ENCODE measurements around the gene CTRB2. TPM values are rescaled to one million over a fixed set of nuclear protein-coding genes. Genes with fewer than 3 reads are reported as not detected.

CTRB2 gene
- total and polyA plus RNA-seq, 4 donors = 0.09 to 0.33 TPM; not detected in 2

DNA sequence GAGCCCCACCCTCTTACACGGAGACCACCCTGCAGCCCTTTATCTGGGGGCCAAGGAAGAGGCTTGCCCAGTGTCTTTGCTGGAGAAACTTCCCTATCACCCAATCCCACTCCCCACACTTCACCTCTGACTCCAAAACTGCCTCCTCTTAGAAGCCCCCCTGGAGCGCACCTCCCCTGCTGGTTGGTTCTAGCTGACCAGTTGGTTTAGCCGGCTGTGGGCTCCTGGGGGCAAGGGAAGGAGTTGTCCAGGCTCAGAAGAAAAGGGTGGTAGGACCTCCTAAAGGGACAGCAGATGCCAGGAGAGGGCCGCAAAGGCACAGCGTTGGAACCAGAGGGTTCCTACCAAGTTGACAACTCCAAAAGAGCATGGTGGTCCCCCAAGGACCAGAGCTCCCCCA is 42.5 kb upstream of the CTRB2 start:
- Histone ChIP-seq H3K4me1 (ENCODE audit: control insufficient read depth in 4 of 4, insufficient read depth in 4 of 4, low read length in 3 of 4) (peaks cover 28 to 79% (median 48%) of the 10 kb centered on the region in 4 donors), H3K9me3 (ENCODE audit: control insufficient read depth in 4 of 4, low read length in 3 of 4) (no peaks in the 10 kb centered on the region), H3K9ac (ENCODE audit: low read depth in 1 of 2, low read length in 2 of 2) (peak overlapping the region in 1 of 2 donors; percentile 66), H3K4me3 (ENCODE audit: low read depth in 1 of 3, low read length in 3 of 3) (peak overlapping the region in 1 of 3 donors; percentile 88), H3K27ac (ENCODE audit: low read depth in 1 of 2, low read length in 2 of 2) (peak overlapping the region; percentile 51 to 97), H3K36me3 (ENCODE audit: control insufficient read depth in 4 of 4, insufficient read depth in 3 of 4, low read depth in 1 of 4, low read length in 3 of 4) (no peaks in the 10 kb centered on the region), H3K27me3 (ENCODE audit: control insufficient read depth in 4 of 4, insufficient read depth in 4 of 4, low read length in 3 of 4) (no peaks in the 10 kb centered on the region)
- no peak for DNase-seq (ENCODE audit: low spot score)
- no peak for TF ChIP-seq RAD21 (IDR thresholded peaks at IDR 0.05)
- TF ChIP-seq HNF4A (conservative IDR thresholded peaks at IDR 0.05) = no peak
- TF ChIP-seq CTCF (IDR thresholded peaks at IDR 0.05; ENCODE audit: low read depth, low read length, missing input control) = no peak
- TF ChIP-seq SP1 (IDR thresholded peaks at IDR 0.05) = no peak
- no peak for TF ChIP-seq FOXA1 (IDR thresholded peaks at IDR 0.05)
- no peak for TF ChIP-seq JUND (IDR thresholded peaks at IDR 0.05)
- no peak for TF ChIP-seq ZBTB33 (IDR thresholded peaks at IDR 0.05)
- TF ChIP-seq, protein P1, sequence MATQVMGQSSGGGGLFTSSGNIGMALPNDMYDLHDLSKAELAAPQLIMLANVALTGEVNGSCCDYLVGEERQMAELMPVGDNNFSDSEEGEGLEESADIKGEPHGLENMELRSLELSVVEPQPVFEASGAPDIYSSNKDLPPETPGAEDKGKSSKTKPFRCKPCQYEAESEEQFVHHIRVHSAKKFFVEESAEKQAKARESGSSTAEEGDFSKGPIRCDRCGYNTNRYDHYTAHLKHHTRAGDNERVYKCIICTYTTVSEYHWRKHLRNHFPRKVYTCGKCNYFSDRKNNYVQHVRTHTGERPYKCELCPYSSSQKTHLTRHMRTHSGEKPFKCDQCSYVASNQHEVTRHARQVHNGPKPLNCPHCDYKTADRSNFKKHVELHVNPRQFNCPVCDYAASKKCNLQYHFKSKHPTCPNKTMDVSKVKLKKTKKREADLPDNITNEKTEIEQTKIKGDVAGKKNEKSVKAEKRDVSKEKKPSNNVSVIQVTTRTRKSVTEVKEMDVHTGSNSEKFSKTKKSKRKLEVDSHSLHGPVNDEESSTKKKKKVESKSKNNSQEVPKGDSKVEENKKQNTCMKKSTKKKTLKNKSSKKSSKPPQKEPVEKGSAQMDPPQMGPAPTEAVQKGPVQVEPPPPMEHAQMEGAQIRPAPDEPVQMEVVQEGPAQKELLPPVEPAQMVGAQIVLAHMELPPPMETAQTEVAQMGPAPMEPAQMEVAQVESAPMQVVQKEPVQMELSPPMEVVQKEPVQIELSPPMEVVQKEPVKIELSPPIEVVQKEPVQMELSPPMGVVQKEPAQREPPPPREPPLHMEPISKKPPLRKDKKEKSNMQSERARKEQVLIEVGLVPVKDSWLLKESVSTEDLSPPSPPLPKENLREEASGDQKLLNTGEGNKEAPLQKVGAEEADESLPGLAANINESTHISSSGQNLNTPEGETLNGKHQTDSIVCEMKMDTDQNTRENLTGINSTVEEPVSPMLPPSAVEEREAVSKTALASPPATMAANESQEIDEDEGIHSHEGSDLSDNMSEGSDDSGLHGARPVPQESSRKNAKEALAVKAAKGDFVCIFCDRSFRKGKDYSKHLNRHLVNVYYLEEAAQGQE (IDR thresholded peaks at IDR 0.05) = no peak
- TF ChIP-seq EGR1 (IDR thresholded peaks at IDR 0.05; ENCODE audit: low read depth in 2 of 2) = no peak
- TF ChIP-seq, protein P2, sequence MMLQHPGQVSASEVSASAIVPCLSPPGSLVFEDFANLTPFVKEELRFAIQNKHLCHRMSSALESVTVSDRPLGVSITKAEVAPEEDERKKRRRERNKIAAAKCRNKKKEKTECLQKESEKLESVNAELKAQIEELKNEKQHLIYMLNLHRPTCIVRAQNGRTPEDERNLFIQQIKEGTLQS (IDR thresholded peaks at IDR 0.05) = no peak
- TF ChIP-seq TAF1 (conservative IDR thresholded peaks at IDR 0.05) = no peak
- TF ChIP-seq MAX (IDR thresholded peaks at IDR 0.05) = no peak
- no peak for TF ChIP-seq RXRA (IDR thresholded peaks at IDR 0.05)
- TF ChIP-seq YY1 (IDR thresholded peaks at IDR 0.05) = no peak
- TF ChIP-seq FOXA2 (IDR thresholded peaks at IDR 0.05) = no peak
- WGBS = 81% methylated on average over 5 of the region's 5 CpGs

All from liver (tissue), 9 donors.